CD4-positive, alpha-beta T cell (primary cell): ENCODE results near the gene ZNF324B. TPM values are rescaled to one million over a fixed set of nuclear protein-coding genes. Genes with fewer than 3 reads are reported as not detected.
"Not testable (repeated sequence)": the region's sequence is repeated elsewhere in the genome, so short reads cannot be mapped to it uniquely, and the experiment has no call there.

Experiments
- ATAC-seq: fragments of 200-7000 bp; cut with Tn5 transposase; one replicate; pipeline ENCODE4 v1.10.0; 2022; ENCODE audit warnings: mild to moderate bottlenecking; ENCODE audit not compliant: poor library complexity
- CTCF ChIA-PET: fragments of 350-600 bp; sonication (Branson Sonifier 250); formaldehyde crosslinking; loops from one replicate; lab custom pipeline; 2021; ENCODE audit warnings: antibody characterized with exemption, inconsistent platforms; lab: Charles Lee
- POLR2A ChIA-PET: fragments of 350-600 bp; sonication (Branson Sonifier 250); formaldehyde crosslinking; loops from one replicate; lab custom pipeline; 2021; ENCODE audit warnings: antibody characterized with exemption, inconsistent platforms; lab: Charles Lee
- DNase-seq, 14 experiments: peaks; one replicate each; pipeline ENCODE4 v3.0.0-alpha.2; 2013 to 2020; ENCODE audit warnings: mixed read lengths in 2 of 14
- H3K27ac ChIP-seq, 2 donors: one replicate each; pipeline versions ENCODE4 v1.5.1 to v1.7.0; 2013; ENCODE audit warnings: low read length in 2 of 2, low read depth in 1 of 2, mild to moderate bottlenecking in 1 of 2
- H3K27me3 ChIP-seq, 2 experiments: 1 replicate in 1 of 2; 2 replicates in 1 of 2; pipeline versions ENCODE4 v1.6.1 to v1.7.0; 2013; ENCODE audit warnings: low read length in 2 of 2, control low read depth in 1 of 2, mild to moderate bottlenecking in 1 of 2, moderate library complexity in 1 of 2; ENCODE audit not compliant: insufficient read depth in 2 of 2, control insufficient read depth in 1 of 2
- H3K36me3 ChIP-seq: one replicate; pipeline ENCODE4 v1.6.1; 2013; ENCODE audit warnings: low read length, control low read depth; ENCODE audit not compliant: insufficient read depth
- H3K4me1 ChIP-seq: one replicate; pipeline ENCODE4 v1.6.1; 2013; ENCODE audit warnings: low read length, control low read depth; ENCODE audit not compliant: insufficient read depth
- H3K4me3 ChIP-seq: one replicate; pipeline ENCODE4 v1.5.1; 2013; ENCODE audit warnings: mild to moderate bottlenecking, low read length, moderate library complexity
- H3K9me3 ChIP-seq, 2 experiments: 1 replicate in 1 of 2; 2 replicates in 1 of 2; pipeline versions ENCODE4 v1.6.1 to v1.7.0; 2013; ENCODE audit warnings: low read length in 2 of 2, mild to moderate bottlenecking in 2 of 2, control low read depth in 1 of 2, moderate library complexity in 1 of 2; ENCODE audit not compliant: control insufficient read depth in 1 of 2, insufficient read depth in 1 of 2
- H3K27ac Mint-ChIP-seq: one replicate; pipeline ENCODE4 v1.8.0; 2020; ENCODE audit warnings: mixed read lengths
- H3K27me3 Mint-ChIP-seq: one replicate; pipeline ENCODE4 v1.8.0; 2021; ENCODE audit warnings: mixed read lengths
- H3K36me3 Mint-ChIP-seq: one replicate; pipeline ENCODE4 v1.8.0; 2021; ENCODE audit warnings: low read depth, mixed read lengths
- H3K4me1 Mint-ChIP-seq: one replicate; pipeline ENCODE4 v1.8.0; 2021; ENCODE audit warnings: low read depth, mixed read lengths
- H3K4me3 Mint-ChIP-seq: one replicate; pipeline ENCODE4 v1.8.0; 2020; ENCODE audit warnings: mild to moderate bottlenecking, mixed read lengths
- H3K9me3 Mint-ChIP-seq: one replicate; pipeline ENCODE4 v1.8.0; 2020; ENCODE audit warnings: mixed read lengths
- CTCF ChIP-seq: fragments of 200-600 bp; IDR thresholded peaks from one replicate; pipeline ENCODE4 v1.8.0; 2022; ENCODE audit warnings: antibody characterized with exemption, mild to moderate bottlenecking
- intact Hi-C, 2 experiments: fragments of 100-400 bp; cut with DNase I in 1 of 2; cut with micrococcal nuclease in 1 of 2; formaldehyde crosslinking; loops; one replicate each; pipeline versions ENCODE4 v1.15.1 to v1.9.0; 2023 to 2025; cut with DNase I, micrococcal nuclease
- total RNA-seq, 174 experiments: library from RNA in 2 of 174; stranded (reverse) in 2 of 174; gene quantifications; one replicate each; pipeline ENCODE4 v1.2.3 and lab custom pipeline; 2021 to 2026

The ZNF324B gene
- total RNA-seq, 2 experiments from 2014 or later: 6.3 to 7.6 TPM

GRCh38 chr19:58483776-58484175 is 32.4 kb downstream of the ZNF324B start:
- H3K27me3 Mint-ChIP-seq: no peaks in the 10 kb centered on the region
- DNase-seq: no peak
- no peak for ATAC-seq
- H3K9me3 Mint-ChIP-seq: no peaks in the 10 kb centered on the region
- intact Hi-C loops: loop anchor here in 1 of 2 experiments (1.0 kb wide), 1 partner anchor 26 kb away; no protein-coding TSS in a partner anchor
- no peak overlapping the region for H3K27ac ChIP-seq
- H3K4me1 Mint-ChIP-seq: no peaks in the 10 kb centered on the region
- peaks cover 3% of the 10 kb centered on the region for H3K36me3 ChIP-seq
- H3K36me3 Mint-ChIP-seq: no peaks in the 10 kb centered on the region
- ChIA-PET POLR2A (no interaction called here), CTCF (no interaction called here)
- no peak overlapping the region for H3K4me3 Mint-ChIP-seq
- no peak overlapping the region for H3K27ac Mint-ChIP-seq
- H3K9me3 ChIP-seq: no peaks in the 10 kb centered on the region
- H3K27me3 ChIP-seq: no peaks in the 10 kb centered on the region
- TF ChIP-seq CTCF: no peak
- H3K4me3 ChIP-seq: no peak overlapping the region
- H3K4me1 ChIP-seq: no peaks in the 10 kb centered on the region

- DNase-seq, H3K27ac Mint-ChIP-seq, H3K27me3 Mint-ChIP-seq, H3K27me3 ChIP-seq, CTCF ChIA-PET, H3K36me3 ChIP-seq, H3K4me3 Mint-ChIP-seq, H3K27ac ChIP-seq, H3K4me1 ChIP-seq, H3K4me3 ChIP-seq, ATAC-seq, H3K9me3 ChIP-seq, H3K9me3 Mint-ChIP-seq, POLR2A ChIA-PET, intact Hi-C loops, H3K4me1 Mint-ChIP-seq, H3K36me3 Mint-ChIP-seq: not testable (repeated sequence)
These were observed 32.9 kb downstream of the ZNF324B start for GRCh38 chr19:58484349-58484748.

- H3K4me3 Mint-ChIP-seq: no peak overlapping the region
- CTCF ChIA-PET: no interaction called here
- H3K27me3 ChIP-seq: no peaks in the 10 kb centered on the region
These were observed 40.0 kb downstream of the ZNF324B start for GRCh38 chr19:58491393-58491792.

More at GRCh38 chr19:58491393-58491792, 40.0 kb downstream of the ZNF324B start:
- ATAC-seq (no peak), DNase-seq (no peak)
- H3K4me1 ChIP-seq: no peaks in the 10 kb centered on the region
- no peaks in the 10 kb centered on the region for H3K9me3 Mint-ChIP-seq
- intact Hi-C loops: no loop called here
- H3K27ac ChIP-seq: no peak overlapping the region
- no peaks in the 10 kb centered on the region for H3K9me3 ChIP-seq
- H3K4me1 Mint-ChIP-seq: no peaks in the 10 kb centered on the region
- no peaks in the 10 kb centered on the region for H3K36me3 Mint-ChIP-seq
- TF ChIP-seq CTCF: no peak
- no peak overlapping the region for H3K27ac Mint-ChIP-seq
- POLR2A ChIA-PET: no interaction called here
- H3K27me3 Mint-ChIP-seq: no peaks in the 10 kb centered on the region
- H3K36me3 ChIP-seq: no peaks in the 10 kb centered on the region
- H3K4me3 ChIP-seq: no peak overlapping the region
